Muscle layer of duodenum (tissue), 2 donors: ENCODE data around the gene UBA6.

Source experiments
- H3K27ac ChIP-seq: one replicate; pipeline ENCODE4 v1.7.0; 2013; ENCODE audit warnings: mild to moderate bottlenecking, low read length
- H3K27me3 ChIP-seq: one replicate; pipeline ENCODE4 v1.7.0; 2013; ENCODE audit warnings: low read depth, mild to moderate bottlenecking, control low read depth, low read length
- H3K36me3 ChIP-seq, 2 donors: one replicate each; pipeline ENCODE4 v1.7.0; 2013; ENCODE audit warnings: low read length in 2 of 2, control low read depth in 1 of 2, mild to moderate bottlenecking in 1 of 2; ENCODE audit not compliant: insufficient read depth in 2 of 2, control insufficient read depth in 1 of 2
- H3K4me1 ChIP-seq, 2 donors: one replicate each; pipeline ENCODE4 v1.7.0; 2013; ENCODE audit warnings: low read length in 2 of 2, mild to moderate bottlenecking in 2 of 2, control low read depth in 1 of 2, moderate library complexity in 1 of 2; ENCODE audit not compliant: insufficient read depth in 2 of 2, control insufficient read depth in 1 of 2
- H3K4me3 ChIP-seq, 2 donors: one replicate each; pipeline ENCODE4 v1.7.0; 2013; ENCODE audit warnings: low read length in 2 of 2, low read depth in 1 of 2, mild to moderate bottlenecking in 1 of 2
- H3K9me3 ChIP-seq, 2 donors: one replicate each; pipeline ENCODE4 v1.7.0; 2013; ENCODE audit warnings: low read length in 2 of 2, control low read depth in 1 of 2, mild to moderate bottlenecking in 1 of 2; ENCODE audit not compliant: control insufficient read depth in 1 of 2
- donor health status: healthy.

The UBA6 gene

GRCh38 chr4:67725132-67725531, 24.2 kb upstream of the UBA6 start:
- no peak overlapping the region for H3K27ac ChIP-seq
- H3K36me3 ChIP-seq, result peaks cover 0 to 15% of the 10 kb centered on the region in 2 donors
- peaks cover 0 to 5% of the 10 kb centered on the region in 2 donors for H3K9me3 ChIP-seq
- no peaks in the 10 kb centered on the region for H3K27me3 ChIP-seq
- no peaks in the 10 kb centered on the region for H3K4me1 ChIP-seq
- H3K4me3 ChIP-seq, result no peak overlapping the region

- Histone ChIP-seq H3K4me1 (no peaks in the 10 kb centered on the region), H3K4me3 (no peak overlapping the region), H3K36me3 (peaks cover 0 to 12% of the 10 kb centered on the region in 2 donors), H3K9me3 (peaks cover 0 to 5% of the 10 kb centered on the region in 2 donors), H3K27ac (no peak overlapping the region), H3K27me3 (no peaks in the 10 kb centered on the region)
Observed at GRCh38 chr4:67723949-67724348, 23.0 kb upstream of the UBA6 start.

DNA sequence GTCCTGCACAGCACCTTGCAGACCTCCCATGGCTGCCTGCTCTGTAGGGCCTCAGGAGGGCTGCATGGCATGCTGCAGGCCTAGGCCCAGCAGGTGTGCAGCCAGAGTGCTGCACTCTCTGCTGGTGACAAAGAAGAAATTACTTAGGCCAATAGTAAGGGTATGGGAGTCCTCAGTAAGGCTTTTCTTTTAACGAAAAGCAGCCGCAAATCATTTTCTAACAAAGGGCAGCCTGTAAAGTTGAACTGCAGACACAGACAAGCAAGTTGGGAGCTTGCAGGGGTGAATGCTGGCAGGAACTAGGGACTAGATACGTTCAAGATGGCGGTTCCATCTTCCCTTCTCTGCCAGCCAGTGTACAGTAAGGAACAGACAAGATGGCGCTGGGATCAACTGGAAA, 22.4 kb upstream of the UBA6 start:
- Histone ChIP-seq H3K4me1 (no peaks in the 10 kb centered on the region), H3K36me3 (peaks cover 0 to 12% of the 10 kb centered on the region in 2 donors), H3K27me3 (no peaks in the 10 kb centered on the region), H3K27ac (no peak overlapping the region), H3K4me3 (no peak overlapping the region), H3K9me3 (peaks cover 0 to 5% of the 10 kb centered on the region in 2 donors)

DNA sequence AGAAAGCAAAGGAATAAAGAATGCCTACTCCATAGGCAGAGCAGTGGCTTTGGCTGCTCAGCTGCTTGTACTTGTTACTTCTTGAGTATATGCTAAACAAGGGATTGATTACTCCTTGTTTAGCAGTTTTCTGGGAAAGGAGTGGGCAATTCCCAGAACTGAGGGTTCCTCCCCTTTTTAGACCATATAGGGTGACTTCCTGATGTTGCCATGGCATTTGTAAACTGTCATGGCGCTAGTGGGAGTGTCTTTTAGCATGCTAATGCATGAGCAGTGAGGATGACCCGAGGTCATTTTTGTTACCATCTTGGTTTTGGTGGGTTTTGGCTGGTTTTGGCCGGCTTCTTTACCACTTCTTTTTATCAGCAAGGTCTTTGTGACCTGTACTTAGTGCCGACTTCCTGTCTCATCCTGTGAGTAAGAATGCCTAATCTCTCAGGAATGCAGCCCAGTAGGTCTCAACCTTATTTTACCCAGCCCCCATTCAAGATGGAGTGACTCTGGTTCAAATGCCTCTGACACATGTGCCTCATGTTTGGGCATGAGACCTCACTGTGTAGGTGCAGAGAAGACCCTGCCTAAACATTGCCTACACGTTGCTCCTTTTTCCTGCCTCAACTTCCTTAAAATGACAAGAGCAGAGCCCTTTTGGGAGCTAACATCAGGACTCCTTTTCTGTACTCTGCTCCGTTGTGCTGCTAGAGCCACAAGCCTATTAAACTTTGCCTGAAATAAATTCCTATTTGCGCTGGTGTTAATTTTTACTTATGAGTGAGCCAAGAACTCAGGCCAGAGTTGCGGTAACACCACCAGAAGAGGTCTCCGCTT, 21.0 kb upstream of the UBA6 start:
- Histone ChIP-seq H3K36me3 (peaks cover 0 to 12% of the 10 kb centered on the region in 2 donors), H3K9me3 (no peaks in the 10 kb centered on the region), H3K27me3 (no peaks in the 10 kb centered on the region), H3K27ac (no peak overlapping the region), H3K4me3 (no peak overlapping the region), H3K4me1 (no peaks in the 10 kb centered on the region)

DNA sequence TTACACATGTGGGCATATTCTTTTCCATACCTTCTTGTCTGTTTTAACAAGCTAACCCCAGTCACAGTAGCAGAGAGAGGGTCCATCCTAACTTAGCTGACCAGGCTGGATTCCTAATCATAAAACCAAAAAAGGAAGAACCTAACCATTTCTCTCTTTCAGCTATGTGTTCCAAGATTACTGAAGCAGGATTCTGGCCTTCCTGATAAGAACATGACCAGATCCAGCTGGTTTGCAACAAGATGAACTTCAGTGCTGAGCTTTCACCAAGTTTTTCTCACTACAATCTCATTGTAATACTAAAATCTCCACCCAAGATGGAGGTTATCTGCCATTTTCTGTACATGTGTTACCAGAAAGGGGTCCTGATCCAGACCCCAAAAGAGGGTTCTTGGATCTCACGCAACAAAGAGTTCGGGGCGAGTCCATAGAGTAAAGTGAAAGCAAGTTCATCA, 20.4 kb upstream of the UBA6 start:
- Histone ChIP-seq H3K36me3 (peaks cover 0 to 12% of the 10 kb centered on the region in 2 donors), H3K9me3 (no peaks in the 10 kb centered on the region), H3K4me3 (no peak overlapping the region), H3K4me1 (no peaks in the 10 kb centered on the region), H3K27me3 (no peaks in the 10 kb centered on the region), H3K27ac (no peak overlapping the region)

DNA sequence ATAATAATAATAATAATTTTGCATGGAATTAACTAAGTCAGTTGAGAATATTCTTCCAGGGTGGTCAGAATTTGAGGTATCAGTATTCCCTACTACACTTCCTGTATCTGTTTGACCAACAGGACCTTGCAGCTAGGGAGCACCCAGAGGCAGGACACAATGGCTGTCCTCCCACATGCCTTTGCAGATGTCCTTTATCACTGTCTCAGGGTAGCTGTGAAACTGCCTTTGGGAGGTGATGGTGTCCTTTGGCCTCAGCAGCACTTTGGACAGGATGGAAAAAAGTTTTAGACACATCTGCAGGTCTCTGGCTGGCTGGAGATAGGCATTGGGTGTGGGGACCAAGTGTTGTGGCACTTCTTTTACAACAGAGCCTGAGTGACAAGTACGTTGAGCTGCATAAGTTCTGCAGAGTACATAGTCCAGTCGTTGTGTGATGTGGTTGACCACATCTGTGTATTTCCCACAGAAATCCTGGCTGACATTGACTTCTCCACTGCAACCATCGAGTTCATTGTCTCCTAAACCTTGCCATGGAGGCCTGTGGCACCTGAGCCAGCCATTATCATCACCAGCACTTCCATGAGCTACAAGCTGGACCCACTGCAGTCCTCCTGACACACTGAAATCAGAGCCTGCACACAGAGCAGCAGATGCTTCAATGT, 19.1 kb upstream of the UBA6 start:
- no peak overlapping the region for H3K27ac ChIP-seq
- H3K9me3 ChIP-seq, result no peaks in the 10 kb centered on the region
- H3K36me3 ChIP-seq, result peaks cover 0 to 12% of the 10 kb centered on the region in 2 donors
- no peaks in the 10 kb centered on the region for H3K4me1 ChIP-seq
- H3K27me3 ChIP-seq, result no peaks in the 10 kb centered on the region
- no peak overlapping the region for H3K4me3 ChIP-seq

DNA sequence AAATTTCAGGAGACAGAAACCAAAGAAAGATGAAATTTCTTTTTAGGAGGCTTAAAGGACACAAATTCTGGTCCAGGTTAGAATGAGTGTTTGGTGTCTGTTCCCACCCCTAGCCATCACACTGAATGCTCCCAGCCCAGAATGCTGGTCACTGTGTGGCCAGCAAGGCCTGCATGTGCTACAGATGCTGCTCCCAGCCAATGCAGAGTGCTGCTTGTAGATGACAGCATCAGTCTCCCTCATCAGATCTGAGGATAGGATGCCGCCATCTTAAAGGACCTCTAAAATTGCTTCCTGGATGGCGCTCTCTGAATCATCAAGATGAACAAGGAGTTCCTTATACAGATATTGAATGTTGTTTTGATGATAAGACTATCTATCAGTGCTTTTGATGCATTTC, 17.9 kb upstream of the UBA6 start:
- Histone ChIP-seq H3K4me3 (no peak overlapping the region), H3K36me3 (peaks cover 0 to 12% of the 10 kb centered on the region in 2 donors), H3K27ac (no peak overlapping the region), H3K4me1 (no peaks in the 10 kb centered on the region), H3K27me3 (no peaks in the 10 kb centered on the region), H3K9me3 (no peaks in the 10 kb centered on the region)

- H3K4me3 ChIP-seq, result no peak overlapping the region
- H3K9me3 ChIP-seq, result no peaks in the 10 kb centered on the region
- no peaks in the 10 kb centered on the region for H3K4me1 ChIP-seq
- H3K36me3 ChIP-seq, result peaks cover 0 to 12% of the 10 kb centered on the region in 2 donors
- no peaks in the 10 kb centered on the region for H3K27me3 ChIP-seq
- H3K27ac ChIP-seq, result no peak overlapping the region
Observed at GRCh38 chr4:67717586-67717985, 16.6 kb upstream of the UBA6 start.

DNA sequence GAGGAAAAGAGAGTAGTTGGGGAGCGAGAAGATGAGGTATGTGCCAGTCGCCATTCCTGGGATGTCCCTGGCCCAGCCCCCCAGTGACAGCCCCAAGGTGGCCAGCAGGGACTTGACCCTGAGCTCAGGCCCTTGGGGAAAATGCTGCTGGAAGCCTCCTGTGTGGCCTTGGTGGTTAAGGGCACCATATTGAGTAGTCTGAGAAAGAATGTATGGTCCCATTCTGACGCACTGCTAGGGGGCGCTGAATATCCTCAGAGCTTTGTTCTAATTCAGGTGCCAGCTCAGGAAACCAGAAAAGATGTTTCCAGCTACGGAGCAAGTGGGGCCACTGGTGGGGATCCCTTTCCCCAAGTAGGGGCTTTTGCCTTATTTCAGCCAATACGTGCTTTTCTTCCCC, 14.0 kb upstream of the UBA6 start:
- no peaks in the 10 kb centered on the region for H3K36me3 ChIP-seq
- no peaks in the 10 kb centered on the region for H3K4me1 ChIP-seq
- H3K27me3 ChIP-seq, result no peaks in the 10 kb centered on the region
- H3K27ac ChIP-seq, result no peak overlapping the region
- no peak overlapping the region for H3K4me3 ChIP-seq
- no peaks in the 10 kb centered on the region for H3K9me3 ChIP-seq

DNA sequence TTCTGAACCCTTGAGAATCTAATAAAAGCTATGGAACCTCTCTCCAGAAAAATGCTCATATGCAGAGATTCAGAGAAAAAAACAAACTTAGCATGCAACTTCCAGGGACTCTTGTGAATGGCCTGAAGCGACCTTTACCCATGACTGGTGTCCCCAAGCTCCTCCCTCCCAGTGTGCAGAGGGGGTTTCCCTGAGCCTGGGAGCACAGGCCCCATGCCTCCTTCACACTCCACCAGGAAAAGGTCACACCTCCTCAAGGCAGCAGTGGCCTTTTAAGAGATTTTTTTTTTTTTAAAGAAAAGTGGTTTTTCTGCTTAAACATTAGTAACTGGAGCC, 13.3 kb upstream of the UBA6 start:
- H3K36me3 ChIP-seq, result no peaks in the 10 kb centered on the region
- no peak overlapping the region for H3K27ac ChIP-seq
- no peaks in the 10 kb centered on the region for H3K27me3 ChIP-seq
- no peaks in the 10 kb centered on the region for H3K9me3 ChIP-seq
- H3K4me1 ChIP-seq, result no peaks in the 10 kb centered on the region
- no peak overlapping the region for H3K4me3 ChIP-seq

DNA sequence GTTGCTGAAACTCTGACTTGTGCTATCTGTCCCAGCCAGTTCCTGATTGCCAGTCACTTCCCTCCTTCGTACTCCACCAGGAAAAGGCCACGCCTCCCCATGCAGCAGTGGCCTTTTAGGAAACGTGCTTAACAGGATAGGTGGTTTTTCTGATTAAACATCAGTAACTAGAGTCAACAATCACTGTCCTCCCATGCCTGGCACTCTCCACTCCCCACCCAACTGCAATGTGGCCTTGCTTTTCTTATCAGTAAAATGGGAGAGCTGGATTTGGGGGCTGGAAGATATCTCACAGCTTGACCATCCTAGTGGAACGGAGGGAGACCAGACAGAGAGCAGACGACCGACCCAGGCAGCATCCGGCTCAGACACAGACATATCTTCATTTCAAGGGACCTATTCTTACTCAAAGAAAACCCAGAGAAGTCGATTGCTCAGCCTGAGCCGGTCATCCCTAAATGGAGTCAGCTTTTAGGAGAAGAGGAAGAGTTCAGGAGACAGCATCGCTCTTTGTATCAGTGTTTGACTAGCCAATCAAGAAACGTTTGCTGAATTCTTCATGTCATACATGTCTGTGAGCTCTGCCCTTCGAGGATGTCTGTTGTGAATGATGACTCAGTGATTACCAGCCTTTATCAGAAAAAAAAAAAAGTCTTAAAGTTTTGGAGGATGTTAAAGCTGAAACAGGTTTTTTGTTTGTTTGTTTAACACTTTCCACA, 12.7 kb upstream of the UBA6 start:
- H3K27ac ChIP-seq, result no peak overlapping the region
- H3K4me1 ChIP-seq, result no peaks in the 10 kb centered on the region
- no peak overlapping the region for H3K4me3 ChIP-seq
- no peaks in the 10 kb centered on the region for H3K9me3 ChIP-seq
- no peaks in the 10 kb centered on the region for H3K27me3 ChIP-seq
- no peaks in the 10 kb centered on the region for H3K36me3 ChIP-seq
